ENCODE measurements around the gene LRTM1.

- TF ChIP-seq POLR2A (IDR thresholded peaks at IDR 0.05) = no peak
- no peak for TF ChIP-seq CTCF (IDR thresholded peaks at IDR 0.05)
Measured at GRCh38 chr3:54888162-54888561, 39.7 kb downstream of the LRTM1 start.
